ENCODE results near the gene SEMA3F.

DNA sequence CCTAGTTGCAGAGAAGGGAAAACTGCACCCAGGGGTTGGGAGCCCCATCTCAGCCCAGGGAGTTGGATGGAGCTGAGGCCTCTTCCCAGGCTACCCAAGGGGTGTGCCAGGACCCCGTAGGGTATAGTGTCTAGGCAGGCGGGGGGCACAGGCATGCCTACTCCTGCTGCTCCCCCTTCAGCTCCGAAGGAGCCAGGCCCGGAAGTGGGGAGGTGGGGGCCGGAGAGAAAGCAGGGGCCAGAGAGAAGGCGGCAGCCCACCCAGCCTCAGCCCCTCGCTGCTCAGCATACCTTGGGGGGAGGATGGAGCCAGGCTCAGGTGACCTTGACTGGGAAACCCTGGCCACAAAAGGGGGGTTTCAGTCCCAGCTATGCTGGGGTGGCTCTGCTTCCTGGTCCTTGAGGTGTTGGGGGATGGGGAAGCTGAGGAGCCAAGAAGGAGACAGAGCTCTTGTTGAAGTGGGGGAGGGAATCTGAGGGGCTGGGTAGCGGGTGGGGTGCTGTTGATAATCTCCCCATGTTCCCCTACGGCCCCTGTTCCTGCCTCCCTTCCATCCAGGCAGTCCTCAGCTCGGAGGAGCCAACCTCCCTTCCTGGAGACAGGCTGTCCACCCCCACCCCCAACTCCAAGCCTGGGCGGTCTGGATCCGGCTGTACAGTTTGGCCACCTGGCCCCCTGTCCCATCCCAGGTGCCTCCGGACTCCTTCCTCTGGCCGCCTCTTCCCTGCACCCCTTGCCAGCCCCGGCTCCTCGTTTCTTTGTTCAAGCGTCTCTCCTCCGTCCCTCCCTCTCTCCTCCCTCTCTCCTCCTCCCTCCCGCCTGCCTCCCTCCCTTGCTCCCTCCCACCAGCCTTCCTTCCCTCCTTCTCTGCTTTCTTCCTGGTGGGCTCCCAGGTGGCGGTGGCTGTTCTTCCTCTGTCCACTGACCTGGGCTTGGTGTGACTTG, 1.7 kb downstream of the SEMA3F start:
- TF ChIP-seq CTCF (IDR thresholded peaks at IDR 0.05; ENCODE audit: low read depth, low read length, poor library complexity, severe bottlenecking), result no peak
- TF ChIP-seq EZH2phosphoT487 (IDR thresholded peaks at IDR 0.05; ENCODE audit: borderline replicate concordance, low read length), result no peak
